GM10266 (cell line): ENCODE measurements around the gene DRC3.

ENCODE experiments used
- DNase-seq: peaks from one replicate; pipeline ENCODE4 v3.0.0; 2012; ENCODE audit errors: extremely low spot score
- CTCF ChIP-seq: IDR thresholded peaks from 2 replicates; pipeline ENCODE4 v1.5.1; 2012; ENCODE audit warnings: mild to moderate bottlenecking, low read depth; ENCODE audit not compliant: control insufficient read depth, insufficient read depth; ENCODE audit errors: missing control alignments

Gene DRC3

GRCh38 chr17:18019838-18020154, 47.1 kb downstream of the DRC3 start:
- no peak for DNase-seq
- TF ChIP-seq CTCF, result no peak

GRCh38 chr17:18020971-18021370, 48.3 kb downstream of the DRC3 start:
- no peak for TF ChIP-seq CTCF
- no peak for DNase-seq

- no peak for DNase-seq
- no peak for TF ChIP-seq CTCF
These were observed 48.7 kb downstream of the DRC3 start for GRCh38 chr17:18021372-18021771.

GRCh38 chr17:18025241-18025944, 52.7 kb downstream of the DRC3 start:
- TF ChIP-seq CTCF, result no peak
- peak; percentile 72 for DNase-seq

- TF ChIP-seq CTCF, result no peak
- DNase-seq, result no peak
These were observed 53.5 kb downstream of the DRC3 start for GRCh38 chr17:18025945-18026776.

GRCh38 chr17:18027280-18027679, 54.6 kb downstream of the DRC3 start:
- DNase-seq, result no peak

More at GRCh38 chr17:18027280-18027679, 54.6 kb downstream of the DRC3 start:
- no peak for TF ChIP-seq CTCF
